Dedifferentiated amniotic fluid mesenchymal stem cell (primary cell): ENCODE measurements around the gene VEGFA.

ENCODE experiments used
- DNase-seq: peaks from one replicate; pipeline ENCODE4 v3.0.0-alpha.2; 2016; ENCODE audit errors: extremely low spot score

Gene VEGFA

DNA sequence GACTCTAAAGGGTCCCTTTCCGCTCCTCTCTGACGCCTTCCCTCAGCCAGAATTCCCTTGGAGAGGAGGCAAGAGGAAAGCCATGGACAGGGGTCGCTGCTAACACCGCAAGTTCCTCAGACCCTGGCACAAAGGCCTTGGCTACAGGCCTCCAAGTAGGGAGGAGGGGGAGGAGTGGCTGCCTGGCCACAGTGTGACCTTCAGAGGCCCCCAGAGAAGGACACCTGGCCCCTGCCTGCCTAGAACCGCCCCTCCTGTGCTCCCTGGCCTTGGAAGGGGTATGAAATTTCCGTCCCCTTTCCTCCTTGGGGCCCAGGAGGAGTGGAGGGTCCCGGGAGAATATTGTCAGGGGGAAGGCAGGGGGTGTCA is 2.7 kb downstream of the VEGFA start:
- DNase-seq = no peak

- DNase-seq = peak; percentile 34
Measured at GRCh38 chr6:43773050-43773979, 3.3 kb downstream of the VEGFA start.

DNA sequence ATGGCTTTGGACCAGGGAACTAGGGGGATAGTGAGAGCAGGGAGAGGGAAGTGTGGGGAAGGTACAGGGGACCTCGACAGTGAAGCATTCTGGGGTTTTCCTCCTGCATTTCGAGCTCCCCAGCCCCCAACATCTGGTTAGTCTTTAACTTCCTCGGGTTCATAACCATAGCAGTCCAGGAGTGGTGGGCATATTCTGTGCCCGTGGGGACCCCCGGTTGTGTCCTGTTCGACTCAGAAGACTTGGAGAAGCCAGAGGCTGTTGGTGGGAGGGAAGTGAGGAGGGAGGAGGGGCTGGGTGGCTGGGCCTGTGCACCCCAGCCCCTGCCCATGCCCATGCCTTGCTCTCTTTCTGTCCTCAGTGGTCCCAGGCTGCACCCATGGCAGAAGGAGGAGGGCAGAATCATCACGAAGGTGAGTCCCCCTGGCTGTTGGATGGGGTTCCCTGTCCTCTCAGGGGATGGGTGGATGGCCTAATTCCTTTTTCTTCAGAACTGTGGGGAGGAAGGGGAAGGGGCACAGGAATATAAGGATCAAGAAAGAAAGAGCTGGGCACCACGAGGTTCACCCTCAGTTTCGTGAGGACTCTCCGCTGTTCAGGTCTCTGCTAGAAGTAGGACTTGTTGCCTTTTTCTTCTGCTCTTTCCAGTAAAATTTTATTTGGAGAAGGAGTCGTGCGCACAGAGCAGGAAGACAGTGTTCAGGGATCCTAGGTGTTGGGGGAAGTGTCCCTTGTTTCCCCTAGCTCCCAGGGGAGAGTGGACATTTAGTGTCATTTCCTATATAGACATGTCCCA is 4.2 kb downstream of the VEGFA start:
- no peak for DNase-seq

DNA sequence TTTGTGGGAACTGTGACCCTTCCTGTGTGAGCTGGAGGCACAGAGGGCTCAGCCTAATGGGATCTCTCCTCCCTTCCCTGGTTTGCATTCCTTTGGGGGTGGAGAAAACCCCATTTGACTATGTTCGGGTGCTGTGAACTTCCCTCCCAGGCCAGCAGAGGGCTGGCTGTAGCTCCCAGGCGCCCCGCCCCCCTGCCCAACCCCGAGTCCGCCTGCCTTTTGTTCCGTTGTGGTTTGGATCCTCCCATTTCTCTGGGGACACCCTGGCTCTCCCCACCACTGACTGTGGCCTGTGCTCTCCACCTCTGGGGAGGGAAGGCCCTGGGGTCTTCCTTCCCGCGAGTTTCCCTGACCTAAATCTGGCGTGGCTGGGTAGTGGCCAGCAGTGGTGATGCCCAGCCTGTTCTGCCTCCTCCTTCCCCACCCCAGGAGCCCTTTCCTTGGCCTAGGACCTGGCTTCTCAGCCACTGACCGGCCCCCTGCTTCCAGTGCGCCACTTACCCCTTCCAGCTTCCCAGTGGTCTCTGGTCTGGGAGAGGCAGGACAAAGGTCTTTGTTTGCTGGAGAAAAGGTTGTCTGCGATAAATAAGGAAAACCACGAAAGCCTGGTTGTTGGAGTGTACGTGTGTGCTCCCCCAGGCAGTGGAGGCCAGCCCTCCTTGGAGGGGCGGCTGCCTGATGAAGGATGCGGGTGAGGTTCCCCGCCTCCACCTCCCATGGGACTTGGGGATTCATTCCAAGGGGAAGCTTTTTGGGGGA is 4.9 kb downstream of the VEGFA start:
- peak; percentile 75 for DNase-seq

DNA sequence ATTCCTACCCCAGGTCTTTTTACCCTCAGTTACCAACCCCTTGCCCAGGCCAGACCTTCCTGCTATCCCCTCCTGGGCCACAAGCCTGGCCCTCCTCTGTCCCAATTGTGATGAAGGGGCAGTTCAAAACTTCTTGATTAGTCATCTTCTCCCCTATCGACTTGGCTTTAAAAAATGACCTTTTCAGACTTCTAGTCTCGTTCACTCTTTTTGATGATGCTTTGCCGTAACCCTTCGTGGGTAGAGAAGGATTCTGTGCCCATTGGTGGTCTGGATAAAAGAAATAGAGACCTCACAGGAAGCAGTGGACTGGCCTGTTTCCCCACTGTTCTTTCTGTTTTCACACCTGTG is 5.5 kb downstream of the VEGFA start:
- DNase-seq = no peak

DNA sequence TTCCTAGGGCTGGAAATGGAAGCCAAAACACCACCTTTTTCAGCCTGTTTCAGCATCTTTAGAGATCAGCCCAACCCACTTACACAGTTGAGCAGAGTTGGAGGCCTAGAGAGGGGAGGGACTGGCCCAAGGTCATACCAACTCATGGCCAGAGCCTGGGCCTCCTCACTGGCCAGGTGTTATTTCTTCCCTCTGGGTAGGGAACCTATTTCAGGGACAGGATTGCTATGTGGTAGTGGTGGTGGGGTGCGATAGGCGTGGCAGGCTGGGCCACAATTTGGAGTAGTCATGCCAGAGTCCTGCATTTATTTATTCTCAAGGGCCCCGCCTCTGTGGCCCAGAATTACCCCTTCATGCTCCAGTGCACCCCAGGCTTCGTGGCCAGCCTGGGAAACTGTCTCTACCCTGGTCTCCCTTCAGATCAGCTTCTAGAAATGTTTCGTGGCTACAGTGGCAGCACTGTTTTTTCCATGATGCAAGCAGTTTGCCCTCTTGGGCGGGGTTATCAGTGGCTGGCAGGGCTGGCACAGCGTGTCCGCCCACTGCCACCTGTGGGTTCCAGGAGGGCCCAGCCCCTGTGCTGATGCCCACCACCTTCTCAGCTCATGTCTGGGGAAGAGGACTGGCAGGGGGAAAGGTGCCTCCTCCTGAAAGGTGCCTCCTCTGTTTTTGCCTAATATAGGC is 6.2 kb downstream of the VEGFA start:
- no peak for DNase-seq

- no peak for DNase-seq
Measured at GRCh38 chr6:43776799-43777776, 7.1 kb downstream of the VEGFA start.

DNA sequence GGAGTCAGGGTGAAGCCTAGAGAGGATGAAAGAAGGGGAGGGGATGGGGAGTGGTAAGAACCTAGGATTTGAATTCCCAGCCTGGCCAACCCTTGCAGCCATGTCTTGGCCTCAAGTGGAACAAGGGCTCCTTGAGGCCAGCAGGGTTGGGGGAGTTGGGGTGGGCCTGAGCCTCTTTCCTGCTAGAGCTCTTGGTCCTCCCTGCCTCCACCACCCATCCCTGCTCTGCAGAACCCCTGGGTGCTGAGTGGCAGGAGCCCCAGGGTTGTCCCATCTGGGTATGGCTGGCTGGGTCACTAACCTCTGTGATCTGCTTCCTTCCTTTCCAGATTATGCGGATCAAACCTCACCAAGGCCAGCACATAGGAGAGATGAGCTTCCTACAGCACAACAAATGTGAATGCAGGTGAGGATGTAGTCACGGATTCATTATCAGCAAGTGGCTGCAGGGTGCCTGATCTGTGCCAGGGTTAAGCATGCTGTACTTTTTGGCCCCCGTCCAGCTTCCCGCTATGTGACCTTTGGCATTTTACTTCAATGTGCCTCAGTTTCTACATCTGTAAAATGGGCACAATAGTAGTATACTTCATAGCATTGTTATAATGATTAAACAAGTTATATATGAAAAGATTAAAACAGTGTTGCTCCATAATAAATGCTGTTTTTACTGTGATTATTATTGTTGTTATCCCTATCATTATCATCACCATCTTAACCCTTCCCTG is 8.3 kb downstream of the VEGFA start:
- no peak for DNase-seq

GRCh38 chr6:43778976-43779851 is 9.2 kb downstream of the VEGFA start:
- DNase-seq = no peak

DNA sequence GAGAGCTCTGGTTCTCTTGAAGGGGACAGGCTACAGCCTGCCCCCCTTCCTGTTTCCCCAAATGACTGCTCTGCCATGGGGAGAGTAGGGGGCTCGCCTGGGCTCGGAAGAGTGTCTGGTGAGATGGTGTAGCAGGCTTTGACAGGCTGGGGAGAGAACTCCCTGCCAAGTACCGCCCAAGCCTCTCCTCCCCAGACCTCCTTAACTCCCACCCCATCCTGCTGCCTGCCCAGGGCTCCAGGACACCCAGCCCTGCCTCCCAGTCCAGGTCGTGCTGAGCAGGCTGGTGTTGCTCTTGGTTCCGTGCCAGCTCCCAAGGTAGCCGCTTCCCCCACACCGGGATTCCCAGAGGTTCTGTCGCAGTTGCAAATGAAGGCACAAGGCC is 9.8 kb downstream of the VEGFA start:
- no peak for DNase-seq

DNA sequence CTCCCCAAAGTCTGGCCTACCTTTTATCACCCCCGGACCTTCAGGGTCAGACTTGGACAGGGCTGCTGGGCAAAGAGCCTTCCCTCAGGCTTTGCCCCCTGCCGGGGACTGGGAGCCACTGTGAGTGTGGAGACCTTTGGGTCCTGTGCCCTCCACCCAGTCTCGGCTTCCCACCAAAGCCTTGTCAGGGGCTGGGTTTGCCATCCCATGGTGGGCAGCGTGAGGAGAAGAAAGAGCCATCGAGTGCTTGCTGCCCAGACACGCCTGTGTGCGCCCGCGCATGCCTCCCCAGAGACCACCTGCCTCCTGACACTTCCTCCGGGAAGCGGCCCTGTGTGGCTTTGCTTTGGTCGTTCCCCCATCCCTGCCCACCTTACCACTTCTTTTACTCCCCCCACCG is 10.3 kb downstream of the VEGFA start:
- DNase-seq = no peak

- DNase-seq = no peak
Measured at GRCh38 chr6:43780941-43781928, 11.2 kb downstream of the VEGFA start.

- DNase-seq = no peak
Measured at GRCh38 chr6:43781941-43782704, 12.1 kb downstream of the VEGFA start.

- no peak for DNase-seq
Measured at GRCh38 chr6:43782764-43783513, 12.9 kb downstream of the VEGFA start.

- no peak for DNase-seq
Measured at GRCh38 chr6:43784049-43784855, 14.2 kb downstream of the VEGFA start.
